Measurements from ENCODE around the gene NSG1. TPM values are rescaled to one million over a fixed set of nuclear protein-coding genes. Genes with fewer than 3 reads are reported as not detected.

NSG1 gene
- total and polyA plus RNA-seq, 2 of the 4 experiments (the other 2 are of a cell fraction), result 0.72 to 1.6 TPM

DNA sequence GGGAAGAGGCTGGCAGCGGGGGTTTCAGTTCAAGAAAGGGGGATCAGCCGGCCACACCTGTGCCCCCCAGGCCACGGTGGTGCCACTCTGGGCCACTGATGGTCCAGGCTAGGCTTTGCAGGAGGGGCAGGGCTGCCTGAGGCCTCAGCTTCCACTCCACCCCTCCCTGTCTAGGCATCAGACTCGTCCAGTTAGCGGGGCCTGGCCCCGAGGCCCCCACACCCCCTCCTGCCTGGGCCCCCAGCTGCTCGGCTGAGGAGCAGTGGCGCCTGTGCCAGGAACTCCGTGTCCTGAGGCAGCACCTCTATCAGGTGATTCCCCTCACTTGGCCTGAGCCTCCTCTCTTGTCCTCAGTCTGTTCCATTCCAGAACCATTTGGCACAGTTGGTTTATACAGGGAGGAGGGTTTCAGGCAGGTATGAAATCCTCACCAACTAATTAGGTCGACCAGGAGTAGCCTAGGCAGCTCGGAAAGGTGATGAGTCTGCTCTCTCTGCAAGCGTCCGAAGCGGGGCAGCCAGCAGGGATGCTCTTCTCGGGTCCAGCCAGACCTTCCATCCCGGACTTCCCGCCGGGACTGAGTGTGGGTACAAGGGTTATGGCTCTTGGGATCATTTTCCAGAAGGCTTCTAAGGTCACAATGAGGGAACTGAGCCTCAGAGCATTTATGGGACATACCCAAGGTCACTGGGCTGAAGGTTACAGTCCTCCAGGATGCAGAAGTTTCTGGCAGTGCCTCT is 2.1 kb downstream of the NSG1 start:
- no peak overlapping the region for H4K8ac ChIP-seq (ENCODE audit: low read depth in 2 of 2, low read length in 2 of 2)
- no peak overlapping the region for H3K56ac ChIP-seq (ENCODE audit: extremely low read depth, insufficient read depth, low read length)
- TF ChIP-seq ELK1 (IDR thresholded peaks at IDR 0.05; ENCODE audit: borderline replicate concordance, low read depth, low read length) (no peak), MAZ (IDR thresholded peaks at IDR 0.05; ENCODE audit: borderline replicate concordance, low read depth, low read length) (no peak), CHD1 (IDR thresholded peaks at IDR 0.05; ENCODE audit: low read depth, low read length) (no peak), USF2 (IDR thresholded peaks at IDR 0.05; ENCODE audit: low read depth, low read length) (no peak), BHLHE40 (IDR thresholded peaks at IDR 0.05; ENCODE audit: low read depth, low read length) (no peak), RAD21 (IDR thresholded peaks at IDR 0.05; ENCODE audit: low read length) (no peak), MAFK (IDR thresholded peaks at IDR 0.05; ENCODE audit: low read depth, low read length) (no peak), NFE2L2 (IDR thresholded peaks at IDR 0.05; ENCODE audit: low read depth, low read length) (no peak), RCOR1 (IDR thresholded peaks at IDR 0.05; ENCODE audit: insufficient replicate concordance, low read length) (no peak), FOS (IDR thresholded peaks at IDR 0.05; ENCODE audit: low read depth, low read length) (no peak), SMC3 (IDR thresholded peaks at IDR 0.05; ENCODE audit: low read depth, low read length) (no peak)
- TF ChIP-seq, protein P1, sequence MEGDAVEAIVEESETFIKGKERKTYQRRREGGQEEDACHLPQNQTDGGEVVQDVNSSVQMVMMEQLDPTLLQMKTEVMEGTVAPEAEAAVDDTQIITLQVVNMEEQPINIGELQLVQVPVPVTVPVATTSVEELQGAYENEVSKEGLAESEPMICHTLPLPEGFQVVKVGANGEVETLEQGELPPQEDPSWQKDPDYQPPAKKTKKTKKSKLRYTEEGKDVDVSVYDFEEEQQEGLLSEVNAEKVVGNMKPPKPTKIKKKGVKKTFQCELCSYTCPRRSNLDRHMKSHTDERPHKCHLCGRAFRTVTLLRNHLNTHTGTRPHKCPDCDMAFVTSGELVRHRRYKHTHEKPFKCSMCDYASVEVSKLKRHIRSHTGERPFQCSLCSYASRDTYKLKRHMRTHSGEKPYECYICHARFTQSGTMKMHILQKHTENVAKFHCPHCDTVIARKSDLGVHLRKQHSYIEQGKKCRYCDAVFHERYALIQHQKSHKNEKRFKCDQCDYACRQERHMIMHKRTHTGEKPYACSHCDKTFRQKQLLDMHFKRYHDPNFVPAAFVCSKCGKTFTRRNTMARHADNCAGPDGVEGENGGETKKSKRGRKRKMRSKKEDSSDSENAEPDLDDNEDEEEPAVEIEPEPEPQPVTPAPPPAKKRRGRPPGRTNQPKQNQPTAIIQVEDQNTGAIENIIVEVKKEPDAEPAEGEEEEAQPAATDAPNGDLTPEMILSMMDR (conservative IDR thresholded peaks at IDR 0.05; ENCODE audit: low read depth, low read length), result no peak
- H3K4me1 ChIP-seq (ENCODE audit: control insufficient read depth, insufficient read depth, low read length), result peaks cover 4% of the 10 kb centered on the region; the same call in 1 of the 2 replicates
- no peak overlapping the region for H3K4ac ChIP-seq (ENCODE audit: low read depth, low read length)
- ATAC-seq (ENCODE audit: low read depth) (no peak), DNase-seq (no peak)
- H3K9me3 ChIP-seq (ENCODE audit: control insufficient read depth, insufficient read depth, low read length), result no peaks in the 10 kb centered on the region
- no peak overlapping the region for H3K9ac ChIP-seq (ENCODE audit: low read depth, low read length)
- CTCF ChIA-PET, result no interaction called here
- H3K79me1 ChIP-seq (ENCODE audit: low read depth in 1 of 2, low read length in 2 of 2), result no peaks in the 10 kb centered on the region
- POLR2A ChIA-PET (ENCODE audit: unreplicated experiment), result no interaction called here
- no peak overlapping the region for H2BK5ac ChIP-seq (ENCODE audit: low read depth, low read length, poor library complexity, severe bottlenecking)
- no peak overlapping the region for H3K27ac ChIP-seq (ENCODE audit: insufficient read depth, low read length)
- no peak overlapping the region for H3K4me2 ChIP-seq (ENCODE audit: low read depth, low read length)
- dilution Hi-C loops (cut with HindIII; ENCODE audit: low sequenced_read_pairs, unreplicated experiment) (no loop called here), intact Hi-C loops (cut with micrococcal nuclease) (no loop called here), in situ Hi-C loops (cut with MboI; ENCODE audit: low sequenced_read_pairs) (no loop called here)
- no peak overlapping the region for H3K4me3 ChIP-seq (ENCODE audit: insufficient read depth, low read depth, low read length)
- WGBS, 2 experiments (ENCODE audit: extremely low coverage in 2 of 2, insufficient read length in 1 of 2), result 100% methylated on average over 2 of the region's 18 CpGs; no CpG with 5 or more reads in 1 of the 2 experiments
- no peak overlapping the region for H4K5ac ChIP-seq (ENCODE audit: low read depth, low read length)
- no peak overlapping the region for H4K91ac ChIP-seq (ENCODE audit: insufficient read depth, low read depth, low read length)
- H3K9me1 ChIP-seq (ENCODE audit: insufficient read depth, low read length), result no peaks in the 10 kb centered on the region
- no peaks in the 10 kb centered on the region; the same call in 1 of the 2 replicates for H3K36me3 ChIP-seq (ENCODE audit: control insufficient read depth, insufficient read depth, low read length)
- no peak overlapping the region for H2AK9ac ChIP-seq (replicated peaks; ENCODE audit: low read depth, low read length, poor library complexity)
- H2BK15ac ChIP-seq (ENCODE audit: low read depth, low read length), result no peak overlapping the region
- no peak overlapping the region for H2BK20ac ChIP-seq (ENCODE audit: low read depth, low read length)
- no peak overlapping the region for H2BK120ac ChIP-seq (ENCODE audit: low read depth, low read length)
- no peak overlapping the region for H2AFZ ChIP-seq (replicated peaks; ENCODE audit: low read length, poor library complexity)
- no peak overlapping the region for H2AK5ac ChIP-seq (ENCODE audit: low read depth, low read length)
- H3K23ac ChIP-seq (ENCODE audit: low read depth, low read length), result no peak overlapping the region
- no peak overlapping the region for H3K14ac ChIP-seq (replicated peaks; ENCODE audit: low read depth, low read length)
- BruUV-seq (replicated peaks), result no TSS peak
- no peak overlapping the region for H3K18ac ChIP-seq (ENCODE audit: low read depth, low read length)
- H4K20me1 ChIP-seq (ENCODE audit: insufficient read depth, low read length), result no peaks in the 10 kb centered on the region; the same call in 1 of the 2 replicates
- H3K27me3 ChIP-seq (ENCODE audit: control insufficient read depth, insufficient read depth, low read length), result peaks cover 82% of the 10 kb centered on the region
